K562 (cell line): ENCODE results near the gene CALML6. TPM values are rescaled to one million over a fixed set of nuclear protein-coding genes. Genes with fewer than 3 reads are reported as not detected.

Experiments used
- BRD4 ChIP-seq: fragments of 200-600 bp; sonication (generic); IDR thresholded peaks from 2 replicates; pipeline ENCODE4 v1.6.1; 2017; ENCODE audit warnings: inconsistent platforms
- CREB1 ChIP-seq, 2 experiments: sonication (generic) in 1 of 2; formaldehyde crosslinking in 1 of 2; IDR thresholded peaks; 2 replicates each; pipeline versions ENCODE4 v1.6.1 to v1.8.0; 2012 to 2022; ENCODE audit warnings: inconsistent platforms in 1 of 2, mild to moderate bottlenecking in 1 of 2, missing genetic modification reagents in 1 of 2, moderate library complexity in 1 of 2
- DPF2 ChIP-seq: fragments of 450-650 bp; IDR thresholded peaks from 2 replicates; pipeline ENCODE4 v1.6.1; 2016
- ELF4 ChIP-seq: fragments of 450-650 bp; formaldehyde crosslinking; IDR thresholded peaks from 2 replicates; pipeline ENCODE4 v1.4.0; 2022; ENCODE audit warnings: missing genetic modification characterization
- GATAD2A ChIP-seq: fragments of 450-650 bp; IDR thresholded peaks from 2 replicates; pipeline ENCODE4 v1.6.1; 2017
- HDAC8 ChIP-seq: fragments of 450-650 bp; IDR thresholded peaks from 2 replicates; pipeline ENCODE4 v1.6.1; 2016; ENCODE audit warnings: mild to moderate bottlenecking, missing genetic modification characterization, moderate library complexity, missing compliant biosample characterization
- JUN ChIP-seq, 2 experiments: sonication (generic) in 1 of 2; formaldehyde crosslinking in 1 of 2; IDR thresholded peaks; 2 replicates each; pipeline versions ENCODE4 v1.6.1 to v1.8.0; 2012 to 2022; ENCODE audit warnings: borderline replicate concordance in 2 of 2, mild to moderate bottlenecking in 2 of 2, improper control_type of control experiment in 1 of 2, low read depth in 1 of 2, low read length in 1 of 2, missing genetic modification reagents in 1 of 2
- KLF6 ChIP-seq: fragments of 250-450 bp; sonication (Bioruptor Pico); IDR thresholded peaks from 2 replicates; pipeline ENCODE4 v1.4.0; 2020; ENCODE audit warnings: mild to moderate bottlenecking, moderate library complexity, borderline replicate concordance
- POLR2H ChIP-seq: IDR thresholded peaks from 2 replicates; pipeline ENCODE4 v1.6.1; 2016; ENCODE audit warnings: missing genetic modification characterization, low read depth, mild to moderate bottlenecking, control low read depth, missing compliant biosample characterization, moderate library complexity
- RBBP5 ChIP-seq: fragments of 200-600 bp; sonication (generic); IDR thresholded peaks from 2 replicates; pipeline ENCODE4 v1.6.1; 2012; ENCODE audit warnings: borderline replicate concordance, mild to moderate bottlenecking, low read length, control low read depth, inconsistent platforms; ENCODE audit not compliant: insufficient read depth, poor library complexity, severe bottlenecking
- ZKSCAN8 ChIP-seq: fragments of 200-800 bp; sonication (Bioruptor generic); IDR thresholded peaks from 2 replicates; pipeline ENCODE4 v1.6.1; 2016; ENCODE audit warnings: missing genetic modification characterization, missing compliant biosample characterization
- ZNF121 ChIP-seq: sonication (generic); formaldehyde crosslinking; conservative IDR thresholded peaks from 2 replicates; pipeline ENCODE4 v1.8.0; 2022; ENCODE audit warnings: missing genetic modification reagents
- polyA plus RNA-seq, 8 experiments: library from polyadenylated mRNA; depleted of rRNA in 4 of 8; stranded (reverse) in 5 of 8; unstranded in 3 of 8; fragments of >200 nt; fragmentation: Nextera tagmentation in 2 of 8; fragmentation: Illumina TruSeq in 1 of 8; extraction: Ambion mirVana in 2 of 8; extraction: Trizol in 1 of 8; gene quantifications; 2 replicates each; pipeline versions ENCODE4 v1.2.1 to v1.2.3, GENCODE V29; 2011 to 2014; ENCODE audit warnings: inconsistent platforms in 1 of 8, missing spikeins in 1 of 8
- total RNA-seq, 7 experiments: library from RNA; depleted of rRNA in 6 of 7; stranded (reverse); fragments of >200 nt in 6 of 7; fragmentation: Illumina TruSeq in 2 of 7; extraction: Trizol in 2 of 7; gene quantifications; 2 replicates each; pipeline versions ENCODE4 v1.2.1 to v1.2.3, GENCODE V29; 2011 to 2021; ENCODE audit warnings: low replicate concordance in 1 of 7
- TF ChIP-seq, protein P1 (sequence below): IDR thresholded peaks from 2 replicates; pipeline ENCODE4 v1.6.1; 2014; ENCODE audit warnings: antibody characterized with exemption
- TF ChIP-seq, protein P2 (sequence below): fragments of 200-400 bp; formaldehyde crosslinking; IDR thresholded peaks from 2 replicates; pipeline ENCODE4 v1.6.1; 2017; ENCODE audit warnings: mild to moderate bottlenecking, low read depth, low read length, moderate library complexity
- TF ChIP-seq, protein P3 (sequence below): sonication (generic); formaldehyde crosslinking; IDR thresholded peaks from 2 replicates; pipeline ENCODE4 v1.4.0; 2020; ENCODE audit warnings: mild to moderate bottlenecking, missing genetic modification reagents
- TF ChIP-seq, protein P4 (sequence below): fragments of 250-450 bp; sonication (Bioruptor Pico); IDR thresholded peaks from 2 replicates; pipeline ENCODE4 v1.5.1; 2021; ENCODE audit warnings: mild to moderate bottlenecking
- TF ChIP-seq, protein P5 (sequence below): fragments of 250-450 bp; sonication (Bioruptor Pico); IDR thresholded peaks from 2 replicates; pipeline ENCODE4 v1.4.0; 2020; ENCODE audit warnings: mild to moderate bottlenecking

Gene CALML6
- total and polyA plus RNA-seq, 9 of the 15 experiments (the other 6 are each of a cell fraction or from before 2014, with no cell fraction given): 0.14 TPM; not detected in 8

DNA sequence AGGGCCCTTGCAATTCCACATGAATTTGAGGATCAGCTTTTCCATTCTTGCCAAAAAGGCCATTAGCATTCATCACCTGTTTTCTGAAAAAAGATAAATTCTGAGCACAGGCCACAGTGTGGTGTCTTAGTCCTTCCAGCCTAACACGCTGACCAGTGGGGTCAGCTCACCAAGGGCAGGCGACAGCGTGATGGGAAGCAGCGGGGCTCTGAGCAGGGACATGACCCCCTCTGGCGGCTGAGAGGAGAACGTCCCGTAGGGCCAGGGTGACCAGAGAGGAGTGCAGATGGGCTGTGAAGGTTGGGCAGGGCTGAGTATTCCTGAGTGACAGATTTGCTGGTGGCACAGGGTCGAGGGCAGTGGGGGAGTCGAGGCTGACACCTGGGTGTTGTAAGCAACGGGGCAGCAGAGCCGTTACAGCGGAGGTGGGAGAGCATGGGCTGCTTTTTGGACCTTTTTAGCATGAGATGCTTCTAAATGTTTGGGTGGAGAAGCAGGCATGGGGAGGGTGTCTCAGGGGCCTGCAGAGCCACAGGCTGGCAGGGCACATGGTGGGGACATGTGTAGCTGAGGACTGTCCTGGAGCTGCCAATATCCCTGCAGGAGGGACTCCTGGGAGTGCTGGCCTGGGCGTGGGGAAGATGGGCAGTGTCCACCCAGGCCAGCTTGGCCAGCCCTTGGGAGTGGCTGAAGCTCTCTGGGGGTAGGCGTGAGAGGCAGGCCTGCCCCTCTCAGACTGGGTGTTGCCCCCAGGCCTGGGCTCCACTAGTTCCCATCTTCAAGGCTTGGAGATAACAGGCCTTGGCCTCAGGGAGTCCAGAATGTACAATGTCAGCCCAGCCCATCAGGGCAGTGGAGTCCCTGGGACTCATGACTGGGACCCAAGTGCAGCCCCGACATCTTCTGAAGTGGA is 8.6 kb upstream of the CALML6 start (continued):
- TF ChIP-seq, protein P1, sequence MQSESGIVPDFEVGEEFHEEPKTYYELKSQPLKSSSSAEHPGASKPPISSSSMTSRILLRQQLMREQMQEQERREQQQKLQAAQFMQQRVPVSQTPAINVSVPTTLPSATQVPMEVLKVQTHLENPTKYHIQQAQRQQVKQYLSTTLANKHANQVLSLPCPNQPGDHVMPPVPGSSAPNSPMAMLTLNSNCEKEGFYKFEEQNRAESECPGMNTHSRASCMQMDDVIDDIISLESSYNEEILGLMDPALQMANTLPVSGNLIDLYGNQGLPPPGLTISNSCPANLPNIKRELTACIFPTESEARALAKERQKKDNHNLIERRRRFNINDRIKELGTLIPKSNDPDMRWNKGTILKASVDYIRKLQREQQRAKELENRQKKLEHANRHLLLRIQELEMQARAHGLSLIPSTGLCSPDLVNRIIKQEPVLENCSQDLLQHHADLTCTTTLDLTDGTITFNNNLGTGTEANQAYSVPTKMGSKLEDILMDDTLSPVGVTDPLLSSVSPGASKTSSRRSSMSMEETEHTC: 0 out of 2 replicates have a peak, but pooled peaks have one; percentile 39
- TF ChIP-seq ELF4 (CRISPR knock-in tag) (0 out of 2 replicates have a peak, but pooled peaks have one; percentile 38), JUN (IDR thresholded peaks at IDR 0.05; ENCODE audit: borderline replicate concordance, low read depth, low read length) (peak; percentile 60), JUN (CRISPR knock-in tag; IDR thresholded peaks at IDR 0.05; ENCODE audit: borderline replicate concordance) (no peak), HDAC8 (tag) (no peak), GATAD2A (peak; percentile 39; the same call in 1 of the 2 replicates), KLF6 (CRISPR knock-in tag) (no peak), ZNF121 (no peak), CREB1 (IDR thresholded peaks at IDR 0.05) (no peak; the same call in 1 of the 2 replicates), CREB1 (CRISPR knock-in tag; IDR thresholded peaks at IDR 0.05) (peak; percentile 64; the same call in 1 of the 2 replicates), BRD4 (no peak), RBBP5 (no peak), ZKSCAN8 (CRISPR knock-in tag) (no peak), DPF2 (peak; percentile 70), POLR2H (tag) (no peak)
- TF ChIP-seq, protein P2, sequence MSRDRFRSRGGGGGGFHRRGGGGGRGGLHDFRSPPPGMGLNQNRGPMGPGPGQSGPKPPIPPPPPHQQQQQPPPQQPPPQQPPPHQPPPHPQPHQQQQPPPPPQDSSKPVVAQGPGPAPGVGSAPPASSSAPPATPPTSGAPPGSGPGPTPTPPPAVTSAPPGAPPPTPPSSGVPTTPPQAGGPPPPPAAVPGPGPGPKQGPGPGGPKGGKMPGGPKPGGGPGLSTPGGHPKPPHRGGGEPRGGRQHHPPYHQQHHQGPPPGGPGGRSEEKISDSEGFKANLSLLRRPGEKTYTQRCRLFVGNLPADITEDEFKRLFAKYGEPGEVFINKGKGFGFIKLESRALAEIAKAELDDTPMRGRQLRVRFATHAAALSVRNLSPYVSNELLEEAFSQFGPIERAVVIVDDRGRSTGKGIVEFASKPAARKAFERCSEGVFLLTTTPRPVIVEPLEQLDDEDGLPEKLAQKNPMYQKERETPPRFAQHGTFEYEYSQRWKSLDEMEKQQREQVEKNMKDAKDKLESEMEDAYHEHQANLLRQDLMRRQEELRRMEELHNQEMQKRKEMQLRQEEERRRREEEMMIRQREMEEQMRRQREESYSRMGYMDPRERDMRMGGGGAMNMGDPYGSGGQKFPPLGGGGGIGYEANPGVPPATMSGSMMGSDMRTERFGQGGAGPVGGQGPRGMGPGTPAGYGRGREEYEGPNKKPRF: no peak
- TF ChIP-seq, protein P3, sequence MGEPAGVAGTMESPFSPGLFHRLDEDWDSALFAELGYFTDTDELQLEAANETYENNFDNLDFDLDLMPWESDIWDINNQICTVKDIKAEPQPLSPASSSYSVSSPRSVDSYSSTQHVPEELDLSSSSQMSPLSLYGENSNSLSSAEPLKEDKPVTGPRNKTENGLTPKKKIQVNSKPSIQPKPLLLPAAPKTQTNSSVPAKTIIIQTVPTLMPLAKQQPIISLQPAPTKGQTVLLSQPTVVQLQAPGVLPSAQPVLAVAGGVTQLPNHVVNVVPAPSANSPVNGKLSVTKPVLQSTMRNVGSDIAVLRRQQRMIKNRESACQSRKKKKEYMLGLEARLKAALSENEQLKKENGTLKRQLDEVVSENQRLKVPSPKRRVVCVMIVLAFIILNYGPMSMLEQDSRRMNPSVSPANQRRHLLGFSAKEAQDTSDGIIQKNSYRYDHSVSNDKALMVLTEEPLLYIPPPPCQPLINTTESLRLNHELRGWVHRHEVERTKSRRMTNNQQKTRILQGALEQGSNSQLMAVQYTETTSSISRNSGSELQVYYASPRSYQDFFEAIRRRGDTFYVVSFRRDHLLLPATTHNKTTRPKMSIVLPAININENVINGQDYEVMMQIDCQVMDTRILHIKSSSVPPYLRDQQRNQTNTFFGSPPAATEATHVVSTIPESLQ: no peak
- TF ChIP-seq, protein P4, sequence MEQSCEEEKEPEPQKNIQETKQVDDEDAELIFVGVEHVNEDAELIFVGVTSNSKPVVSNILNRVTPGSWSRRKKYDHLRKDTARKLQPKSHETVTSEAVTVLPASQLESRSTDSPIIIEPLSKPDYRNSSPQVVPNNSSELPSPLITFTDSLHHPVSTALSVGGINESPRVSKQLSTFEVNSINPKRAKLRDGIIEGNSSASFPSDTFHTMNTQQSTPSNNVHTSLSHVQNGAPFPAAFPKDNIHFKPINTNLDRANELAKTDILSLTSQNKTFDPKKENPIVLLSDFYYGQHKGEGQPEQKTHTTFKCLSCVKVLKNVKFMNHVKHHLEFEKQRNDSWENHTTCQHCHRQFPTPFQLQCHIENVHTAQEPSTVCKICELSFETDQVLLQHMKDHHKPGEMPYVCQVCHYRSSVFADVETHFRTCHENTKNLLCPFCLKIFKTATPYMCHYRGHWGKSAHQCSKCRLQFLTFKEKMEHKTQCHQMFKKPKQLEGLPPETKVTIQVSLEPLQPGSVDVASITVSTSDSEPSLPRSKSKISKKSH (CRISPR knock-in tag): no peak
- TF ChIP-seq, protein P5, sequence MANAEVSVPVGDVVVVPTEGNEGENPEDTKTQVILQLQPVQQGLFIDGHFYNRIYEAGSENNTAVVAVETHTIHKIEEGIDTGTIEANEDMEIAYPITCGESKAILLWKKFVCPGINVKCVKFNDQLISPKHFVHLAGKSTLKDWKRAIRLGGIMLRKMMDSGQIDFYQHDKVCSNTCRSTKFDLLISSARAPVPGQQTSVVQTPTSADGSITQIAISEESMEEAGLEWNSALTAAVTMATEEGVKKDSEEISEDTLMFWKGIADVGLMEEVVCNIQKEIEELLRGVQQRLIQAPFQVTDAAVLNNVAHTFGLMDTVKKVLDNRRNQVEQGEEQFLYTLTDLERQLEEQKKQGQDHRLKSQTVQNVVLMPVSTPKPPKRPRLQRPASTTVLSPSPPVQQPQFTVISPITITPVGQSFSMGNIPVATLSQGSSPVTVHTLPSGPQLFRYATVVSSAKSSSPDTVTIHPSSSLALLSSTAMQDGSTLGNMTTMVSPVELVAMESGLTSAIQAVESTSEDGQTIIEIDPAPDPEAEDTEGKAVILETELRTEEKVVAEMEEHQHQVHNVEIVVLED: no peak
